K562 treated with DMSO at 1 percent for 24 hours (cell line): Measurements from ENCODE around the gene FABP2. TPM values are rescaled to one million over a fixed set of nuclear protein-coding genes. Genes with fewer than 3 reads are reported as not detected.

ENCODE experiments used
- total RNA-seq: library from RNA; unstranded; fragments of 300-600 nt; gene quantifications from 2 replicates; pipeline ENCODE4 v1.2.3, GENCODE V29; 2022; ENCODE audit warnings: low read depth; ENCODE audit not compliant: insufficient read depth

FABP2 gene
- total RNA-seq, result not detected in 2 replicates

DNA sequence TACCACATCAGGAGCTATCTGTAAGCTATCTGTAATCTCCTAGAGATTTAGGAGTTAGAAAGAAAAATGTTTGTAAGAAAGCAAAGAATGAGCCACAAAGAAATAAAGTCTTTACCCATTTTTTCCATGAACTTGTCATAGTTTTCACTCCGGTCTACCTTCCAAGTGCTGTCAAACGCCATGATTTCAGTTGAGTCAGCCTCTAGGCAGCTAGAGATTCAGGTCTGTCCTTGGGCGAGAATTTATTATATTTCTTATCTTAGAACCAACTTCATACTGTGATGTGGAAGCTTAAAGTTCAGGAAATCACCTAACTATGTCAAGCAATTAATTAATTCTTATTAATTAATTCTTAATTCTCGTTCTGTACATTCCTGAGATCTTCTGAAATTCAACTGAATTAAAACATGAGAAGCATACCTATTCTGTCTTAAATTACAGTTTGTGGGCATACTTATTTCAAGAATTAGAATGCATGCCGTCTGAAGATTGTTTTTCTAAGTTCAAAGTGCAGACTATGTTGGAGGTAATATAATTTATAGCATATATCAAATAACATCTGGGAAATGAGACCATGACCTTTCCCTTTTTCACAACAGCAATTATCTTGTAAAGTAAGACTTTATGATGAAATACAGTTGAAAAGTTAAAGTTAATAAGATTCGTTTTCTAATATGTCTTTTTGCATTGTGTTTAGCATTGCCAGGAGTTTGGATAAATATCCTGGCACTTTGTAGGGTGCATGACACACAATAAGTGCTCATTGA, at the start of gene FABP2:
TSS of gene FABP2 (minus strand) at position 218 of the 767 bp plus-strand sequence. CDS start at position 182, 36 bp downstream.

Other genes with a start within 250 kb of the FABP2 start
- not detected in 2 replicates for gene MYOZ2, start 186.3 kb downstream of the FABP2 start, total RNA-seq
- 6.0 and 7.3 TPM in 2 replicates for gene USP53, start 109.4 kb downstream of the FABP2 start, total RNA-seq